C4-2B (cell line): ENCODE data around the gene NOTUM.

Experiments
- ZFX ChIP-seq: fragments of 450-650 bp; IDR thresholded peaks from 2 replicates; pipeline ENCODE4 v1.6.1; 2017
- TF ChIP-seq, protein P1 (sequence below): fragments of 450-650 bp; conservative IDR thresholded peaks from 2 replicates; pipeline ENCODE4 v1.5.1; 2017; ENCODE audit warnings: mild to moderate bottlenecking

DNA sequence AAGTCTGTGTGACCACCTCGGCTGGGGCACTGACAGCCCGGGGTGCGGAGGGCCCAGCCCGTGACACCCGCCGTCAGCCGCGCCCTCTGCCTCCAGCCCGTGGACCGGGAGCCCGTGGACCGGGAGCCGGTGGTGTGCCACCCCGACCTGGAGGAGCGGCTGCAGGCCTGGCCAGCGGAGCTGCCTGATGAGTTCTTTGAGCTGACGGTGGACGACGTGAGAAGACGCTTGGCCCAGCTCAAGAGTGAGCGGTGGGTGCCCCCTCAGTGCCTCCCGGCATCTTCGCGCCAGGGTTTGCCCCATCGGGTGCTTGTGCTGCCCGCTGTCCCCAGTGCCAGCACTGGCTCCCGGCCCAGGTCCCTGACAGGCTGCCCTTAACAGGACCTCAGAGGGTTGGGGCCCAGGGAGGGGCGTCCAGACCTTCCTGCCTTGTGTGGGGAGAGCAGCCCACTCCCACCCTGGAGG lies 48.0 kb upstream of the NOTUM start:
- TF ChIP-seq, protein P1, sequence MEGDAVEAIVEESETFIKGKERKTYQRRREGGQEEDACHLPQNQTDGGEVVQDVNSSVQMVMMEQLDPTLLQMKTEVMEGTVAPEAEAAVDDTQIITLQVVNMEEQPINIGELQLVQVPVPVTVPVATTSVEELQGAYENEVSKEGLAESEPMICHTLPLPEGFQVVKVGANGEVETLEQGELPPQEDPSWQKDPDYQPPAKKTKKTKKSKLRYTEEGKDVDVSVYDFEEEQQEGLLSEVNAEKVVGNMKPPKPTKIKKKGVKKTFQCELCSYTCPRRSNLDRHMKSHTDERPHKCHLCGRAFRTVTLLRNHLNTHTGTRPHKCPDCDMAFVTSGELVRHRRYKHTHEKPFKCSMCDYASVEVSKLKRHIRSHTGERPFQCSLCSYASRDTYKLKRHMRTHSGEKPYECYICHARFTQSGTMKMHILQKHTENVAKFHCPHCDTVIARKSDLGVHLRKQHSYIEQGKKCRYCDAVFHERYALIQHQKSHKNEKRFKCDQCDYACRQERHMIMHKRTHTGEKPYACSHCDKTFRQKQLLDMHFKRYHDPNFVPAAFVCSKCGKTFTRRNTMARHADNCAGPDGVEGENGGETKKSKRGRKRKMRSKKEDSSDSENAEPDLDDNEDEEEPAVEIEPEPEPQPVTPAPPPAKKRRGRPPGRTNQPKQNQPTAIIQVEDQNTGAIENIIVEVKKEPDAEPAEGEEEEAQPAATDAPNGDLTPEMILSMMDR, result no peak
- TF ChIP-seq ZFX, result no peak
